ENCODE results near the gene ARHGAP44. TPM values are rescaled to one million over a fixed set of nuclear protein-coding genes. Genes with fewer than 3 reads are reported as not detected.

ARHGAP44 gene
- total RNA-seq, 1 donor from 2014 or later: 8.7 TPM

GRCh38 chr17:12856416-12856815, 67.1 kb downstream of the ARHGAP44 start:
- no peak overlapping the region for H3K4me3 ChIP-seq
- Mint-ChIP-seq H3K27me3 (ENCODE audit: insufficient read depth, low read depth) (peaks cover 5% of the 10 kb centered on the region), H3K4me3 (no peak overlapping the region), H3K9me3 (no peaks in the 10 kb centered on the region), H3K4me1 (no peaks in the 10 kb centered on the region), H3K27ac (no peak overlapping the region), H3K36me3 (no peaks in the 10 kb centered on the region)
- no peaks in the 10 kb centered on the region for H3K36me3 ChIP-seq
- H3F3A ChIP-seq (ENCODE audit: low read depth): no peaks in the 10 kb centered on the region
- DNase-seq (ENCODE audit: low spot score): no peak
- H3K79me2 ChIP-seq (ENCODE audit: low read depth): no peaks in the 10 kb centered on the region
- no peaks in the 10 kb centered on the region for H3K4me1 ChIP-seq
- no peaks in the 10 kb centered on the region for H4K20me1 ChIP-seq (ENCODE audit: low read depth)
- no peak overlapping the region for H3K9ac ChIP-seq
- no peaks in the 10 kb centered on the region for H3K27me3 ChIP-seq
- no peak overlapping the region for H2AFZ ChIP-seq (replicated peaks)
- no peak overlapping the region for H3K4me2 ChIP-seq
- TF ChIP-seq EZH2 (IDR thresholded peaks at IDR 0.05) (no peak), CTCF (IDR thresholded peaks at IDR 0.05) (no peak), EZH2phosphoT487 (IDR thresholded peaks at IDR 0.05) (no peak)
- H3K9me3 ChIP-seq (ENCODE audit: low read depth): no peaks in the 10 kb centered on the region
- no peak overlapping the region for H3K27ac ChIP-seq

DNA sequence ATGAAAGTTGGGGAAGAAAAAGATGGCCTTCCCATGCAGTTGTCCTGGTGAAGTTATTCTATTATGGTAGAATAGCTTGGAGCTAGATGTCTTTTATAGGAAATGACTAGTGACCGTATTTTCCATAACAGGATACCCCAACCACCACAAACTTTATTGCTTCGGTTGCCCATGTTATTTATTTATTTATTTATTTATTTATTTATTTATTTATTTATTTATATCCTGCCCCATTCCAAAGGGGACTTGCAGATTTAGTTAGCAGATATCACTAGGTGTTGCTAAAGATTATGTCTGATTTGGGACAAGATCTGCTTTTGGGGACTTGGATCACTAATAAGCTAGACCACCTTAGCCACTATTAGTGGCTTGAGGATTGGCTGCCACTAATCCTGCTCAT, 68.3 kb downstream of the ARHGAP44 start:
- no peaks in the 10 kb centered on the region for H3K79me2 ChIP-seq (ENCODE audit: low read depth)
- Mint-ChIP-seq H3K36me3 (no peaks in the 10 kb centered on the region), H3K27me3 (ENCODE audit: insufficient read depth, low read depth) (peaks cover 5% of the 10 kb centered on the region), H3K4me3 (no peak overlapping the region), H3K4me1 (no peaks in the 10 kb centered on the region), H3K27ac (no peak overlapping the region), H3K9me3 (peaks cover 3% of the 10 kb centered on the region)
- H3K27me3 ChIP-seq: no peaks in the 10 kb centered on the region
- no peaks in the 10 kb centered on the region for H3K4me1 ChIP-seq
- H3K36me3 ChIP-seq: no peaks in the 10 kb centered on the region
- no peaks in the 10 kb centered on the region for H3K9me3 ChIP-seq (ENCODE audit: low read depth)
- H3K27ac ChIP-seq: no peak overlapping the region
- no peaks in the 10 kb centered on the region for H3F3A ChIP-seq (ENCODE audit: low read depth)
- no peak for TF ChIP-seq EZH2 (IDR thresholded peaks at IDR 0.05)
- no peak for TF ChIP-seq EZH2phosphoT487 (IDR thresholded peaks at IDR 0.05)
- TF ChIP-seq CTCF (IDR thresholded peaks at IDR 0.05): no peak
- no peak overlapping the region for H3K9ac ChIP-seq
- DNase-seq (ENCODE audit: low spot score): no peak
- H4K20me1 ChIP-seq (ENCODE audit: low read depth): no peaks in the 10 kb centered on the region
- no peak overlapping the region for H3K4me2 ChIP-seq
- no peak overlapping the region for H2AFZ ChIP-seq (replicated peaks)
- no peak overlapping the region for H3K4me3 ChIP-seq

GRCh38 chr17:12859520-12859919, 70.2 kb downstream of the ARHGAP44 start:
- Histone ChIP-seq H4K20me1 (ENCODE audit: low read depth) (no peaks in the 10 kb centered on the region), H3K4me3 (no peak overlapping the region), H3K4me1 (no peaks in the 10 kb centered on the region), H3F3A (ENCODE audit: low read depth) (no peaks in the 10 kb centered on the region), H3K27ac (no peak overlapping the region), H3K9ac (no peak overlapping the region), H3K36me3 (no peaks in the 10 kb centered on the region), H2AFZ (replicated peaks) (no peak overlapping the region), H3K9me3 (ENCODE audit: low read depth) (no peaks in the 10 kb centered on the region), H3K79me2 (ENCODE audit: low read depth) (no peaks in the 10 kb centered on the region), H3K4me2 (no peak overlapping the region), H3K27me3 (no peaks in the 10 kb centered on the region)
- TF ChIP-seq EZH2 (IDR thresholded peaks at IDR 0.05) (no peak), EZH2phosphoT487 (IDR thresholded peaks at IDR 0.05) (no peak), CTCF (IDR thresholded peaks at IDR 0.05) (no peak)
- Mint-ChIP-seq H3K27ac (no peak overlapping the region), H3K9me3 (peaks cover 3% of the 10 kb centered on the region), H3K4me3 (no peak overlapping the region), H3K36me3 (no peaks in the 10 kb centered on the region), H3K4me1 (no peaks in the 10 kb centered on the region), H3K27me3 (ENCODE audit: insufficient read depth, low read depth) (peaks cover 2% of the 10 kb centered on the region)
- no peak for DNase-seq (ENCODE audit: low spot score)
